Right atrium auricular region (tissue), 2 donors: ENCODE data around the gene UNC5C. TPM values are rescaled to one million over a fixed set of nuclear protein-coding genes. Genes with fewer than 3 reads are reported as not detected.

Experiments used
- DNase-seq: peaks from one replicate; pipeline ENCODE4 v3.0.0-alpha.2; 2019; ENCODE audit warnings: low spot score
- H3K27ac ChIP-seq, 2 donors: fragments of 200-600 bp; sonication (generic); 1 replicate in 1 of 2; 2 replicates in 1 of 2; pipeline ENCODE4 v1.5.1; 2016 to 2019
- H3K27me3 ChIP-seq, 2 donors: fragments of 200-600 bp; sonication (generic); one replicate each; pipeline versions ENCODE4 v1.5.1 to v1.6.0; 2017 to 2019
- H3K36me3 ChIP-seq: fragments of 200-600 bp; sonication (generic); one replicate; pipeline ENCODE4 v1.5.1; 2016
- H3K4me1 ChIP-seq, 2 donors: fragments of 200-600 bp; sonication (generic); one replicate each; pipeline versions ENCODE4 v1.5.1 to v1.6.0; 2017 to 2019
- H3K4me3 ChIP-seq, 2 donors: fragments of 200-600 bp; sonication (generic); 1 replicate in 1 of 2; 2 replicates in 1 of 2; pipeline ENCODE4 v1.5.1; 2017 to 2019; ENCODE audit warnings: mild to moderate bottlenecking in 1 of 2, moderate library complexity in 1 of 2
- H3K9me3 ChIP-seq, 2 donors: fragments of 200-600 bp; sonication (generic); one replicate each; pipeline ENCODE4 v1.5.1; 2019
- total RNA-seq, 2 donors: library from RNA; depleted of rRNA; stranded (reverse); fragments of >200 nt; gene quantifications; one replicate each; pipeline ENCODE4 v1.1.0, GENCODE V29; 2016
- TF ChIP-seq, protein P1 (sequence below), 2 donors: fragments of 200-600 bp; sonication (generic); IDR thresholded peaks; one replicate each; pipeline ENCODE4 v1.5.1; 2019; ENCODE audit warnings: antibody characterized with exemption in 2 of 2

UNC5C gene
- total RNA-seq, 2 donors from 2014 or later, result 3.8 to 4.6 TPM

DNA sequence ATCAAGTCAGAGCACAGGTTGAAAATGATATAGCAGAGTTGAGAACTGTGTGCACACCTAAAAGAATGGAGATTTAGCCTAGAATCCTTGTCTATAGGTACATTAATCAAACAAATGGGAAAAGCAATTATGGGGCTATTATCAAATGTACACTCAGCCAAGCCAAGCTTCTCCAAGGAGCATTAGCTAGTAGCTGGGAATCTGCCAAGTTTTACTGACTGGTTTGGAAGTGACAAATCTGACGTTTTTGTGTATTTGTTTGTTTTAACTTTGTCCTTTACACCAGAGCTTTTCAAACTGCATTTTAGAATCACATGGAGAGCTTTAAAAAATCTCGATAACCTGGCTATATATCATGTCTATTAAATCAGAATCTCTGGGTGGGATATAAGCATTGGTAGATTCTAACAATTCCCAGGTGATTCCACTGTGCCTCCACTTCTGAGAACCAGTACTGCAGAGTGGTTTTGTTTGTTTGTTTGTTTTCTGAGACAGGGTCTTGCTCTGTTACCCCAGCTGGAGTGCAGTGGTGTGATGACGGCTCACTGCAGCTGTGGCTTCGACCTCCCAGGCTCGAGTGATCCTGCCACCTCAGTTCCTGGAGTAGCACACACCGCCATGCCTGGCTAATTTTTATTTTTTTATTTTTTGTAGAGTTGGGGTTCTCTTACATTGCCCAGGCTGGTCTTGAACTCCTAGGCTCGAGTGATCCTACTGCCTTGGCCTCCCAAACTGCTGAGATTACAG is 279.8 kb downstream of the UNC5C start:
- Histone ChIP-seq H3K27ac (no peak overlapping the region), H3K9me3 (no peaks in the 10 kb centered on the region), H3K4me1 (no peaks in the 10 kb centered on the region), H3K27me3 (no peaks in the 10 kb centered on the region), H3K4me3 (no peak overlapping the region), H3K36me3 (no peaks in the 10 kb centered on the region)
- no peak for DNase-seq
- TF ChIP-seq, protein P1, sequence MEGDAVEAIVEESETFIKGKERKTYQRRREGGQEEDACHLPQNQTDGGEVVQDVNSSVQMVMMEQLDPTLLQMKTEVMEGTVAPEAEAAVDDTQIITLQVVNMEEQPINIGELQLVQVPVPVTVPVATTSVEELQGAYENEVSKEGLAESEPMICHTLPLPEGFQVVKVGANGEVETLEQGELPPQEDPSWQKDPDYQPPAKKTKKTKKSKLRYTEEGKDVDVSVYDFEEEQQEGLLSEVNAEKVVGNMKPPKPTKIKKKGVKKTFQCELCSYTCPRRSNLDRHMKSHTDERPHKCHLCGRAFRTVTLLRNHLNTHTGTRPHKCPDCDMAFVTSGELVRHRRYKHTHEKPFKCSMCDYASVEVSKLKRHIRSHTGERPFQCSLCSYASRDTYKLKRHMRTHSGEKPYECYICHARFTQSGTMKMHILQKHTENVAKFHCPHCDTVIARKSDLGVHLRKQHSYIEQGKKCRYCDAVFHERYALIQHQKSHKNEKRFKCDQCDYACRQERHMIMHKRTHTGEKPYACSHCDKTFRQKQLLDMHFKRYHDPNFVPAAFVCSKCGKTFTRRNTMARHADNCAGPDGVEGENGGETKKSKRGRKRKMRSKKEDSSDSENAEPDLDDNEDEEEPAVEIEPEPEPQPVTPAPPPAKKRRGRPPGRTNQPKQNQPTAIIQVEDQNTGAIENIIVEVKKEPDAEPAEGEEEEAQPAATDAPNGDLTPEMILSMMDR (IDR thresholded peaks at IDR 0.05), result no peak

DNA sequence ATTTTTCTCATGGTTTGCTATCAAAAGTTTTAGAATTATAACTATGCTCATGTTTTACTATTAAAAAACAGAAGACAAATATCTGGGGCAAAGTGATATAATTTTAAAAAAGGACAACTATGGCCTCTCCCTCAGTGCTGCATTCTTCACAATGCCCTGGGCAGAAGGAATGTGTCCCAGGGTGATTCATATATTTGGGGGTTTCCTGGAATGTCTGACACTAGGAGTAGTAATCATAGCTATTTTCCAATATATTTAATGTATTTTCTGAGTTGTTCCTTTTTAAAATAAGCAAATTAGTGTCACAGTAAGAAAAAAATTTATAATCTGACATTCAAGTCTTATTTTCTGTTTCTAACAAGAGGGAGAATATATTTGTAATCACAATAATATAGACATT is 281.7 kb downstream of the UNC5C start:
- no peaks in the 10 kb centered on the region for H3K36me3 ChIP-seq
- no peak overlapping the region for H3K27ac ChIP-seq
- no peaks in the 10 kb centered on the region for H3K4me1 ChIP-seq
- TF ChIP-seq, protein P1 (IDR thresholded peaks at IDR 0.05), result no peak
- no peaks in the 10 kb centered on the region for H3K27me3 ChIP-seq
- no peaks in the 10 kb centered on the region for H3K9me3 ChIP-seq
- H3K4me3 ChIP-seq, result no peak overlapping the region
- DNase-seq, result no peak

DNA sequence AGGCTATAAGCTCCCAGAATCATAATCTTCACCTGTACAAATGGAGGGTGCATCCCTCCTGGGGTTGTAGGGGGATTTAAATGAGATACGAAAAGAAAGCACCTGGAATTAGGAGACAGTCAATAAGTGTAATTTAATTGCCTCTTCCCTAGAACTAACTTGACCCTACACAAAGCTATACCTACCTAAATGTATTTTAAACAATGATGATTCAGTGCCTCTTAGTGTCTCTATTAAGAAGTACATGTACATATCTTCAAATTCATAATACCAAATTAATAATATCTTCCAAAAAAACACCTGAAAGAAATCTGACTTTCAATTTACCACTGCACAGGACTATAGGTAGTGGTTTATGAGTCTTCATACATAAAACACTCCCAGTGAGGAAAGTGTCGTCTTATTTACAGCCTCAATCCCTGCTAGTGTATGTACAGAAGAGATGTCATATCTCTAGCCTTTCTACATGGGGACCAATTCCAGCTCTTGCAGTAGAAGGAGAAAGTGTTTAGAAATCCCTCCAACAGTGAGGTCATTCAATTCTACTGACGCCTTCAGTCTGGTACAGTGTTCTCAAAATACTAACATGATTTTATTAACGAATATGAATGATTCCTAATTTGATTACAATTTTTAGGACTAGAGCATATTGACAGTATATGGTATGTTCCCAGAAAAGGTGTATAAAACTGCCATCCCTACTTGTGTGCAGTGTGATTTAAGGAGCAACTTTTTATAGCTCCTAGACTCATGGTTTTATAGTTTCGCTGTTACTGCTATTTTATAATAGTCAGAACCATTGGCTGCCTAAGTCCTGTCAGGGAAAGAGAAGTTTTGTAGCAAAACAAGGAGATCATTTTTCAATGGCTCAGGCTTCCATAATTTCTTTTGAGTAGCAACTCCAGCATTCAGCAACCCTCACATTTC is 282.7 kb downstream of the UNC5C start:
- Histone ChIP-seq H3K9me3 (no peaks in the 10 kb centered on the region), H3K36me3 (no peaks in the 10 kb centered on the region), H3K4me1 (no peaks in the 10 kb centered on the region), H3K4me3 (no peak overlapping the region), H3K27me3 (no peaks in the 10 kb centered on the region), H3K27ac (no peak overlapping the region)
- TF ChIP-seq, protein P1 (IDR thresholded peaks at IDR 0.05), result no peak
- DNase-seq, result no peak

DNA sequence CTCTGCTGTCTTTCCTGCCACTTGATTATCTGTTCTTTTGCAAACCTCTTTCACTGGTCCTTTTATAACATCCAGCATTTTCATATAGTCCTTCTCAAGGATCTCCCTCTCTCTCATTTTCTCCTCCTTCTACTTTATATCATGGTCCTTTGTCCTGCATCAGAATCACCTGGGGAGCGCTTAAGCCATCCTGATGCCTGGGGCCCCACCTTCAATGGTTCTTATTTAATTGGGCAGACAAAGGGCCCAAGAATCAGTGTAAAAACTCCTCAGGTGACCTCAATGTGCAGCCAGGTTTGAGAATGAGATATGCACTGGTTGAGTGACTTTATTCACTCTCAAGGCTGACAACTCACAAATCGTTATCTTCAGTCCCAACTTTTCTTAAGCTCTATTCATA is 283.9 kb downstream of the UNC5C start:
- Histone ChIP-seq H3K9me3 (no peaks in the 10 kb centered on the region), H3K27me3 (no peaks in the 10 kb centered on the region), H3K27ac (no peak overlapping the region), H3K4me1 (no peaks in the 10 kb centered on the region), H3K36me3 (no peaks in the 10 kb centered on the region), H3K4me3 (no peak overlapping the region)
- DNase-seq, result no peak
- TF ChIP-seq, protein P1 (IDR thresholded peaks at IDR 0.05), result no peak

DNA sequence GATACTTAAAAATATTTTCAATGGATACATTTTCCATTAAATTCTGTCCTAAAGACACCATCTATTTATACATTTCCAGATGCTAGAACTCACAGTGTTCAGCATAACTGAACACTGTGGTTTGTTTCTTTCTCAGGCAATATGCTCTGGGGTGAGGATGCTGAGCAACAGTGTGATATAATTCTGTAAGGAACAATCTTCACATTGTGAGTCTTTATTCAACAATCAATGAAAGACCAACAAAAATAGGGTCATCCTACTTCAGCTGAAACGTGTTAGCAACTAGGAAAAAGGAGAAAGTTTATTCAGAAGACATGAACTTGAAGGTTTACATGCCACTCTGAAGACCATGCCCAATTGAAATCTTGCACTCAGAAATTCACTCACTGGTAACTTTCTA is 284.8 kb downstream of the UNC5C start:
- Histone ChIP-seq H3K36me3 (no peaks in the 10 kb centered on the region), H3K27me3 (no peaks in the 10 kb centered on the region), H3K27ac (no peak overlapping the region), H3K9me3 (no peaks in the 10 kb centered on the region), H3K4me3 (no peak overlapping the region), H3K4me1 (no peaks in the 10 kb centered on the region)
- TF ChIP-seq, protein P1 (IDR thresholded peaks at IDR 0.05), result no peak
- DNase-seq, result no peak
